ENCODE results near the gene CEACAM18.

CEACAM18 gene

DNA sequence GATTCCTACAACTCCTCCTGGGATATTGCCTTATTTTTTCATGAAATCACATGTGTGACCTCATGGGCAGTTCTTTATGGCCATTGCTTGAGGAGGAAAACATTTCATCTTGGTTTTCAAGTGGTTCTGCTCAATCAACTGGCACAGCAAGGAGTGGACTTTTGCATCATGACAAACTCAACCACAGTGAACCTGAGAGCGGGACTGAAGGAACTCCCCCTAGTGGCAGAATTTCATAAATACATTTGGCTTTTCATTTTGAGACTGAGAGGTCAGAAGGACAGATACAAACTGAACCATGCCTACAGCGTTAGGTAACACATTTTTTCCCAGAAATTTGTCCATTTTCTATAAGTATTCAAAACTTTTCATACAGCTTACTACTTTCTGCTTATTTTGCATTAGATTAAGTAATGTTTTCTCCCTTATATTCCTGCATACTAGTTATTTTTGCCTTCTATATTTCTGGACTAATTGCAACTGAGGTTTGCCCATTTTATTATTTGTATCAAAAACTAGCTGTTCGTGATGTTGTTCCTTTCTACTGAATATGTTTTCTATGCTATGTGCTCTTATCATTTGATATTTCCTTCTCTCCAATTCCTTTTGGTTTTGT is 36.6 kb downstream of the CEACAM18 start:
- peak; percentile 0 for DNase-seq (ENCODE audit: low read depth)
- H3K4me3 ChIP-seq (ENCODE audit: low read length), result no peak overlapping the region
- TF ChIP-seq, protein P1, sequence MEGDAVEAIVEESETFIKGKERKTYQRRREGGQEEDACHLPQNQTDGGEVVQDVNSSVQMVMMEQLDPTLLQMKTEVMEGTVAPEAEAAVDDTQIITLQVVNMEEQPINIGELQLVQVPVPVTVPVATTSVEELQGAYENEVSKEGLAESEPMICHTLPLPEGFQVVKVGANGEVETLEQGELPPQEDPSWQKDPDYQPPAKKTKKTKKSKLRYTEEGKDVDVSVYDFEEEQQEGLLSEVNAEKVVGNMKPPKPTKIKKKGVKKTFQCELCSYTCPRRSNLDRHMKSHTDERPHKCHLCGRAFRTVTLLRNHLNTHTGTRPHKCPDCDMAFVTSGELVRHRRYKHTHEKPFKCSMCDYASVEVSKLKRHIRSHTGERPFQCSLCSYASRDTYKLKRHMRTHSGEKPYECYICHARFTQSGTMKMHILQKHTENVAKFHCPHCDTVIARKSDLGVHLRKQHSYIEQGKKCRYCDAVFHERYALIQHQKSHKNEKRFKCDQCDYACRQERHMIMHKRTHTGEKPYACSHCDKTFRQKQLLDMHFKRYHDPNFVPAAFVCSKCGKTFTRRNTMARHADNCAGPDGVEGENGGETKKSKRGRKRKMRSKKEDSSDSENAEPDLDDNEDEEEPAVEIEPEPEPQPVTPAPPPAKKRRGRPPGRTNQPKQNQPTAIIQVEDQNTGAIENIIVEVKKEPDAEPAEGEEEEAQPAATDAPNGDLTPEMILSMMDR (conservative IDR thresholded peaks at IDR 0.05; ENCODE audit: low read depth, low read length), result peak; percentile 76

DNA sequence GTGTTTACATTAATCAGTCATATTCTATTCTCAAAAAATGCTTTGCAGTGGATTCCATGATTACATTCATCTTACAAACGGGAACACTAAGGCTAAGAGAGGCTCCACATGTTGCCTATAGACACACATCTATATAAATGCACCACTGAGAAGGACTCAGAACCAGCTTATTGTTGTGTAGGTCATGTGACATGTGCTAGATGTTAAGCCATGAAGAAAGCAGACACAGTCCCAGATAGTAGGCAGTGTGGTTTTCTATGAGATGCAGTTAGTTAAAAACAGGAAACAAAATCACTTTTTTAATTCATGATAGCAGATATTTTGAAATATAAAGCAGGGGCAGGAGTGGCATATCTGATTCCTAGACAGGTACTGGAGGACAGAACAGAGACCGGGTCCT is 42.4 kb downstream of the CEACAM18 start:
- TF ChIP-seq, protein P1 (conservative IDR thresholded peaks at IDR 0.05; ENCODE audit: low read depth, low read length), result no peak
- H3K4me3 ChIP-seq (ENCODE audit: low read length), result no peak overlapping the region
- no peak for DNase-seq (ENCODE audit: low read depth)

DNA sequence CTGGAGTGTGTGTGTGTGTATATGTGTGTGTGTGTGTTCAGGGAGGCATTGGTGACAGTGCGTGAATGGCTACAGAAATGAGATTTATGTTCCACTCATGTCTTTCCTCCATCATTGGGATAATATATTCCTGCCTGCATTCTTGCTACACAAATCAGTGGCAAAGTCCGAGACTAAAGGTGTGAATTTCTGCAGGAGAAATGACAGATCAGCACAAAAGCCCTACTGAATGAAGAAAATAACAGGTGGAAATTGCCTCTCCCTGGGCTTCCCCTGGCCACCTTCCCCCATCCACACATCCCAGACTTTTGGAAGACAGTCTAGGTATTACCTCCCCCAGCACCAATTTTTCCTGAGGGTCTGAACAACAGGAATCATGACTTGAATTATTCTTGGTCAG is 43.0 kb downstream of the CEACAM18 start:
- no peak overlapping the region for H3K4me3 ChIP-seq (ENCODE audit: low read length)
- DNase-seq (ENCODE audit: low read depth), result no peak
- TF ChIP-seq, protein P1 (conservative IDR thresholded peaks at IDR 0.05; ENCODE audit: low read depth, low read length), result no peak

DNA sequence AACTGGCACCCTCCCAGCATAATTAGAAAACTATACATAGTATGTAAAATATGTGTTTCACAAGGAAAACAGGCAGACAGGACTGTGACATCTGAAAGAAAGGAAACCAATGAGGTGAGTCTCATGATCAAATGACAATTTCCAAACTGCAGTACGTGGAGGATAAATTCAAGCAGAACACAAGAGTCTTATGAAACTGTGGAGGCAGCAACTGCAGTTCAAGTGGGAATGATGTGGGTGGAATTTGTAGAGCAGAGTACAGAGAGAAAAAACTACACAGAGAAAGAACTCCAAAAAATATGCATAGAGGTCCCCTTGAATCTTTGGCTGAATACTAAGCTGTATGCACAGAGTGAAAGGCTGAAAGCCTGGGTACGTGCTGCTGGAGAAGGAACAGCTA is 43.4 kb downstream of the CEACAM18 start:
- DNase-seq (ENCODE audit: low read depth), result no peak
- TF ChIP-seq, protein P1 (conservative IDR thresholded peaks at IDR 0.05; ENCODE audit: low read depth, low read length), result no peak
- H3K4me3 ChIP-seq (ENCODE audit: low read length), result no peak overlapping the region

DNA sequence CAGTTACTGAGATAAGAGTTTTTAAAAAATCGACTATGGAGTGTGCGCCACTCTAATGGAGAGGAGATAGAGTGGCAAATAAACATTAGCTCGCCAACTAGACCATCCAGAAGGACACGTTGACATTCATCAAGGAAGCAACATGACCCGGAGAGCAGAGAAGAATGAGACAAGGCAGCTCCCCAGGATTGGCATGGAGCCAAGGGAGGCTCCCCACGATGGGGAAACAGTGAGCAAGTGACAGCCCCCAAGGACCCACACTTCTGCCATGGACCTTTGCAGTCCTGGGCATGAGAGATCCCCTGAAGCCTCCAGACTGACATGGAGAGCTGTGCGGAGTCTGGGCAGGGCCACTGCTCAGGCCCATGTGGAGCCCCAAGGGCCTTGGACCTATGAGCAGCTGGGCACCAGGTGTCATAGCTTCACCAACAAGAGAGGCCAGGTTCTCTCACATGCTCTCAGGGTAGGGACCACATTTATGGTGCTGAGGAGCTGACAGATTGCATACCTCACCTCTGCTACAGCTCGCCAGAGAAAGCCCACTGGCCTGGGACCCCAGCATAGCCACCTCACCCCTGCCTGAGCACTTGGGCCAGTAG is 46.4 kb downstream of the CEACAM18 start:
- TF ChIP-seq, protein P1 (conservative IDR thresholded peaks at IDR 0.05; ENCODE audit: low read depth, low read length), result no peak
- DNase-seq (ENCODE audit: low read depth), result no peak
- no peak overlapping the region for H3K4me3 ChIP-seq (ENCODE audit: low read length)

DNA sequence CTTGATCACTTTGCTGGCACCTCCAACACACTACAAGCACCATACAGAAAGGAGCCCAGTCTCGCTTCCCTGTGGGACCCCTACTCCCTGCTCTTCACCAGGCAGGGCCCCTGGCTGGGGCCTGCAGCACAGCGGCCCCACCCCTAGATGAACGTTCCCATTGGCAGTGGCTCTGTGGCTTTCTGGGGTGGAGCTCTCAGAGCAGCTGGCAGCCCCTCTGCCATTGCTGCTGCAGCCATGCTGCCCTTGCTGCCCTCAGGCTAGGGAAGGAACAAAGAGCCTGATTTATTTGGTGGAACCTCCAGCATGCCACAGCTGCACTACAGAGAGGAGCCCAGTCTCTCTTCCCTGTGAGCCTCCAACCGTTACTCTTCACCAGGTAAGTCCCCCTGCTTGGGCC is 47.3 kb downstream of the CEACAM18 start:
- no peak overlapping the region for H3K4me3 ChIP-seq (ENCODE audit: low read length)
- TF ChIP-seq, protein P1 (conservative IDR thresholded peaks at IDR 0.05; ENCODE audit: low read depth, low read length), result no peak
- DNase-seq (ENCODE audit: low read depth), result no peak

DNA sequence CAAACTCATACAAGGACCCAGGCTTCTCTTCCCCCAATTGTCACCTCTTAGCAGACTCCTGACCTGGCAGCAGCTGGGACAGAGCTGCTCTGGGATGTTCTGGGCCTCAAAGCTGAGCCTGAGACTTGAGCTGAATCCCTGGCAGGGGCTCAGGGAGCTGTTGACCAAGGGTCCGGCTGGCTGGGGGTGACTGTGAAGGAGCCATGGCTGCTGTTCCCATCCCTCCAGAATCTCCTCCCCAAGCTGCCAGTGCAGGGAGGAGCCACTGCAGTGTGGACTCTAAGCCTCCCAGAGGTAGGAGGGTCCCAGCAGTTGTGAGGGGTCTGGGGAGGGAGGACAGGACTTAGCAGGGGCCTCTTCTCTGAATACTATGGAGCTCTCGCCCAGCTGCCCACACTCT is 51.0 kb downstream of the CEACAM18 start:
- no peak for DNase-seq (ENCODE audit: low read depth)
- H3K4me3 ChIP-seq (ENCODE audit: low read length), result no peak overlapping the region
- TF ChIP-seq, protein P1 (conservative IDR thresholded peaks at IDR 0.05; ENCODE audit: low read depth, low read length), result no peak
